A549 treated with dexamethasone at 1 μM for 4 hours (cell line): Measurements from ENCODE around the gene ABI1. TPM values are rescaled to one million over a fixed set of nuclear protein-coding genes. Genes with fewer than 3 reads are reported as not detected.

Experiments used
- total RNA-seq: library from RNA; stranded (reverse); fragments of 200-300 nt; extraction: Qiagen RNA extraction; gene quantifications from 5 replicates; pipeline ENCODE4 v1.2.3, GENCODE V29; 2022

Gene ABI1
- total RNA-seq: 51.4 to 59.5 TPM (median 53.2 TPM) in 5 replicates

GRCh38 chr10:26860443-26861204 is at the start of gene ABI1:
Gene ABI1, minus strand, starts transcription at chr10:26860958. Its CDS starts 95 bp downstream, at chr10:26860863.

GRCh38 chr10:26697163-26697921 is 163.4 kb downstream of the ABI1 start, which contains the start of gene PDSS1:
Gene PDSS1, plus strand, starts transcription at chr10:26697701. Its CDS starts 11 bp downstream, at chr10:26697712.

Other genes with a start within 250 kb of the ABI1 start
- 14.2 to 16.9 TPM (median 14.9 TPM) in 5 replicates for gene PDSS1, start 163.3 kb downstream of the ABI1 start, total RNA-seq
- gene ANKRD26, start 239.5 kb upstream of the ABI1 start, total RNA-seq: 2.1 to 3.2 TPM (median 2.9 TPM) in 5 replicates